Measurements from ENCODE around the gene ELP6. TPM values are rescaled to one million over a fixed set of nuclear protein-coding genes. Genes with fewer than 3 reads are reported as not detected.
"Not testable (repeated sequence)": the region's sequence is repeated elsewhere in the genome, so short reads cannot be mapped to it uniquely, and the experiment has no call there.

ELP6 gene
- total and polyA plus RNA-seq, 2 experiments from 2014 or later: 33.7 to 41.6 TPM

DNA sequence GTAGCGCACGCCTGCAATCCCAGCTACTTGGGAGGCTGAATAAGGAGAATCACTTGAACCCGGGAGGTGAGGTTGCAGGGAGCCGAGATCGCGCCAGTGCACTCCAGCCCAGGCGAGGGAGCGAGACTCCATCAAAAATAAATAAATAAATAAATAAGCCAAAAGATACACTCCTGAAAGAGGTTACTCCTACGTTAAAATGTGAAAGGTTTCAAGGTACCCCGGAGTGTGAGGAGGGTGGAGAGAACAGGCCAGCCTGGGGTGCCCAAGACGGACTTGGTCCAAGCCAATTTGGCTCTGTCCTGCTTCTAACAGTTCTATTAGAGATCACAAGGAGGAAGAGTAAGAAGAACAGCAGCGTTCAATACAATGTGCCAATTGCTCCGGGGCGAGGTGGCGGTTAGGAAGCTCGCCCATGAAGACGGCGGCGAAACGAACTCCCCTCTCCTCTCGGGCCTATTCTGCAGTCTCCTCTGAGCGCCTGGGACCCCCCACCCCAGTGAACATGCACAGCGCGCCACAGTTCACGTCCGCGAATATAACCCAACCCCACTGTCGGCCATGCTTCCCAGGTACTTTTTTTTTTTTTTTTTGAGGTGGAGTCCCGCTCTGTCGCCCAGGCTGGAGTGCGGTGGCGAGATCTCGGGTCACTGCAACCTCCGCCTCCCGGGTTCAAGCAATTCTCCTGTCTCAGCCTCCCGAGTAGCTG is 942 bp downstream of the ELP6 start:
- TF ChIP-seq NANOG (IDR thresholded peaks at IDR 0.05; ENCODE audit: borderline replicate concordance): no peak
- TF ChIP-seq ZNF114 (CRISPR knock-in tag; IDR thresholded peaks at IDR 0.05): no peak
- TF ChIP-seq, protein P1, sequence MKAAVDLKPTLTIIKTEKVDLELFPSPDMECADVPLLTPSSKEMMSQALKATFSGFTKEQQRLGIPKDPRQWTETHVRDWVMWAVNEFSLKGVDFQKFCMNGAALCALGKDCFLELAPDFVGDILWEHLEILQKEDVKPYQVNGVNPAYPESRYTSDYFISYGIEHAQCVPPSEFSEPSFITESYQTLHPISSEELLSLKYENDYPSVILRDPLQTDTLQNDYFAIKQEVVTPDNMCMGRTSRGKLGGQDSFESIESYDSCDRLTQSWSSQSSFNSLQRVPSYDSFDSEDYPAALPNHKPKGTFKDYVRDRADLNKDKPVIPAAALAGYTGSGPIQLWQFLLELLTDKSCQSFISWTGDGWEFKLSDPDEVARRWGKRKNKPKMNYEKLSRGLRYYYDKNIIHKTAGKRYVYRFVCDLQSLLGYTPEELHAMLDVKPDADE (IDR thresholded peaks at IDR 0.05): no peak
- TF ChIP-seq, protein P2, sequence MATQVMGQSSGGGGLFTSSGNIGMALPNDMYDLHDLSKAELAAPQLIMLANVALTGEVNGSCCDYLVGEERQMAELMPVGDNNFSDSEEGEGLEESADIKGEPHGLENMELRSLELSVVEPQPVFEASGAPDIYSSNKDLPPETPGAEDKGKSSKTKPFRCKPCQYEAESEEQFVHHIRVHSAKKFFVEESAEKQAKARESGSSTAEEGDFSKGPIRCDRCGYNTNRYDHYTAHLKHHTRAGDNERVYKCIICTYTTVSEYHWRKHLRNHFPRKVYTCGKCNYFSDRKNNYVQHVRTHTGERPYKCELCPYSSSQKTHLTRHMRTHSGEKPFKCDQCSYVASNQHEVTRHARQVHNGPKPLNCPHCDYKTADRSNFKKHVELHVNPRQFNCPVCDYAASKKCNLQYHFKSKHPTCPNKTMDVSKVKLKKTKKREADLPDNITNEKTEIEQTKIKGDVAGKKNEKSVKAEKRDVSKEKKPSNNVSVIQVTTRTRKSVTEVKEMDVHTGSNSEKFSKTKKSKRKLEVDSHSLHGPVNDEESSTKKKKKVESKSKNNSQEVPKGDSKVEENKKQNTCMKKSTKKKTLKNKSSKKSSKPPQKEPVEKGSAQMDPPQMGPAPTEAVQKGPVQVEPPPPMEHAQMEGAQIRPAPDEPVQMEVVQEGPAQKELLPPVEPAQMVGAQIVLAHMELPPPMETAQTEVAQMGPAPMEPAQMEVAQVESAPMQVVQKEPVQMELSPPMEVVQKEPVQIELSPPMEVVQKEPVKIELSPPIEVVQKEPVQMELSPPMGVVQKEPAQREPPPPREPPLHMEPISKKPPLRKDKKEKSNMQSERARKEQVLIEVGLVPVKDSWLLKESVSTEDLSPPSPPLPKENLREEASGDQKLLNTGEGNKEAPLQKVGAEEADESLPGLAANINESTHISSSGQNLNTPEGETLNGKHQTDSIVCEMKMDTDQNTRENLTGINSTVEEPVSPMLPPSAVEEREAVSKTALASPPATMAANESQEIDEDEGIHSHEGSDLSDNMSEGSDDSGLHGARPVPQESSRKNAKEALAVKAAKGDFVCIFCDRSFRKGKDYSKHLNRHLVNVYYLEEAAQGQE (IDR thresholded peaks at IDR 0.05; ENCODE audit: unreplicated experiment): no peak
- TF ChIP-seq, protein P3, sequence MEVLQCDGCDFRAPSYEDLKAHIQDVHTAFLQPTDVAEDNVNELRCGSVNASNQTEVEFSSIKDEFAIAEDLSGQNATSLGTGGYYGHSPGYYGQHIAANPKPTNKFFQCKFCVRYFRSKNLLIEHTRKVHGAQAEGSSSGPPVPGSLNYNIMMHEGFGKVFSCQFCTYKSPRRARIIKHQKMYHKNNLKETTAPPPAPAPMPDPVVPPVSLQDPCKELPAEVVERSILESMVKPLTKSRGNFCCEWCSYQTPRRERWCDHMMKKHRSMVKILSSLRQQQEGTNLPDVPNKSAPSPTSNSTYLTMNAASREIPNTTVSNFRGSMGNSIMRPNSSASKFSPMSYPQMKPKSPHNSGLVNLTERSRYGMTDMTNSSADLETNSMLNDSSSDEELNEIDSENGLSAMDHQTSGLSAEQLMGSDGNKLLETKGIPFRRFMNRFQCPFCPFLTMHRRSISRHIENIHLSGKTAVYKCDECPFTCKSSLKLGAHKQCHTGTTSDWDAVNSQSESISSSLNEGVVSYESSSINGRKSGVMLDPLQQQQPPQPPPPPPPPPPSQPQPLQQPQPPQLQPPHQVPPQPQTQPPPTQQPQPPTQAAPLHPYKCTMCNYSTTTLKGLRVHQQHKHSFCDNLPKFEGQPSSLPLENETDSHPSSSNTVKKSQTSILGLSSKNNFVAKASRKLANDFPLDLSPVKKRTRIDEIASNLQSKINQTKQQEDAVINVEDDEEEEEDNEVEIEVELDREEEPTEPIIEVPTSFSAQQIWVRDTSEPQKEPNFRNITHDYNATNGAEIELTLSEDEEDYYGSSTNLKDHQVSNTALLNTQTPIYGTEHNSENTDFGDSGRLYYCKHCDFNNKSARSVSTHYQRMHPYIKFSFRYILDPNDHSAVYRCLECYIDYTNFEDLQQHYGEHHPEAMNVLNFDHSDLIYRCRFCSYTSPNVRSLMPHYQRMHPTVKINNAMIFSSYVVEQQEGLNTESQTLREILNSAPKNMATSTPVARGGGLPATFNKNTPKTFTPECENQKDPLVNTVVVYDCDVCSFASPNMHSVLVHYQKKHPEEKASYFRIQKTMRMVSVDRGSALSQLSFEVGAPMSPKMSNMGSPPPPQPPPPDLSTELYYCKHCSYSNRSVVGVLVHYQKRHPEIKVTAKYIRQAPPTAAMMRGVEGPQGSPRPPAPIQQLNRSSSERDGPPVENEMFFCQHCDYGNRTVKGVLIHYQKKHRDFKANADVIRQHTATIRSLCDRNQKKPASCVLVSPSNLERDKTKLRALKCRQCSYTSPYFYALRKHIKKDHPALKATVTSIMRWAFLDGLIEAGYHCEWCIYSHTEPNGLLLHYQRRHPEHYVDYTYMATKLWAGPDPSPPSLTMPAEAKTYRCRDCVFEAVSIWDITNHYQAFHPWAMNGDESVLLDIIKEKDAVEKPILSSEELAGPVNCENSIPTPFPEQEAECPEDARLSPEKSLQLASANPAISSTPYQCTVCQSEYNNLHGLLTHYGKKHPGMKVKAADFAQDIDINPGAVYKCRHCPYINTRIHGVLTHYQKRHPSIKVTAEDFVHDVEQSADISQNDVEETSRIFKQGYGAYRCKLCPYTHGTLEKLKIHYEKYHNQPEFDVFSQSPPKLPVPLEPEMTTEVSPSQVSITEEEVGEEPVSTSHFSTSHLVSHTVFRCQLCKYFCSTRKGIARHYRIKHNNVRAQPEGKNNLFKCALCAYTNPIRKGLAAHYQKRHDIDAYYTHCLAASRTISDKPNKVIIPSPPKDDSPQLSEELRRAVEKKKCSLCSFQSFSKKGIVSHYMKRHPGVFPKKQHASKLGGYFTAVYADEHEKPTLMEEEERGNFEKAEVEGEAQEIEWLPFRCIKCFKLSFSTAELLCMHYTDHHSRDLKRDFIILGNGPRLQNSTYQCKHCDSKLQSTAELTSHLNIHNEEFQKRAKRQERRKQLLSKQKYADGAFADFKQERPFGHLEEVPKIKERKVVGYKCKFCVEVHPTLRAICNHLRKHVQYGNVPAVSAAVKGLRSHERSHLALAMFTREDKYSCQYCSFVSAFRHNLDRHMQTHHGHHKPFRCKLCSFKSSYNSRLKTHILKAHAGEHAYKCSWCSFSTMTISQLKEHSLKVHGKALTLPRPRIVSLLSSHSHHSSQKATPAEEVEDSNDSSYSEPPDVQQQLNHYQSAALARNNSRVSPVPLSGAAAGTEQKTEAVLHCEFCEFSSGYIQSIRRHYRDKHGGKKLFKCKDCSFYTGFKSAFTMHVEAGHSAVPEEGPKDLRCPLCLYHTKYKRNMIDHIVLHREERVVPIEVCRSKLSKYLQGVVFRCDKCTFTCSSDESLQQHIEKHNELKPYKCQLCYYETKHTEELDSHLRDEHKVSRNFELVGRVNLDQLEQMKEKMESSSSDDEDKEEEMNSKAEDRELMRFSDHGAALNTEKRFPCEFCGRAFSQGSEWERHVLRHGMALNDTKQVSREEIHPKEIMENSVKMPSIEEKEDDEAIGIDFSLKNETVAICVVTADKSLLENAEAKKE (CRISPR knock-in tag; IDR thresholded peaks at IDR 0.05): no peak
- Histone ChIP-seq H3K4me2 (peak overlapping the region; percentile 90), H4K20me1 (replicated peaks; ENCODE audit: insufficient read depth) (no peaks in the 10 kb centered on the region), H3K27ac (ENCODE audit: low read depth) (peak overlapping the region; percentile 86), H3K36me3 (ENCODE audit: insufficient read depth) (peaks cover 7% of the 10 kb centered on the region; the same call in 1 of the 2 replicates), H3K27me3 (ENCODE audit: insufficient read depth) (no peaks in the 10 kb centered on the region), H3K4me1 (ENCODE audit: insufficient read depth) (peaks cover 17% of the 10 kb centered on the region), H3K9me2 (ENCODE audit: insufficient read depth) (no peaks in the 10 kb centered on the region), H3K4me3 (peak overlapping the region; percentile 59), H2AFZ (peak overlapping the region; percentile 52; the same call in 1 of the 2 replicates), H3K79me2 (replicated peaks; ENCODE audit: insufficient read depth) (peaks cover 31% of the 10 kb centered on the region), H3F3A (replicated peaks; ENCODE audit: low read depth) (peaks cover 12% of the 10 kb centered on the region; the same call in 1 of the 2 replicates)
- Mint-ChIP-seq H3K9me3 (no peaks in the 10 kb centered on the region; the same call in 1 of the 3 replicates), H3K4me3 (peak overlapping the region; percentile 99), H3K36me3 (ENCODE audit: low read depth) (peaks cover 40% of the 10 kb centered on the region), H3K27me3 (ENCODE audit: insufficient read depth, low read depth, poor library complexity) (peaks cover 19% of the 10 kb centered on the region), H3K4me1 (peaks cover 13% of the 10 kb centered on the region), H3K27ac (peak overlapping the region; percentile 98)
- ATAC-seq (peak; percentile 16), DNase-seq (ENCODE audit: low spot score) (peak; percentile 45)

DNA sequence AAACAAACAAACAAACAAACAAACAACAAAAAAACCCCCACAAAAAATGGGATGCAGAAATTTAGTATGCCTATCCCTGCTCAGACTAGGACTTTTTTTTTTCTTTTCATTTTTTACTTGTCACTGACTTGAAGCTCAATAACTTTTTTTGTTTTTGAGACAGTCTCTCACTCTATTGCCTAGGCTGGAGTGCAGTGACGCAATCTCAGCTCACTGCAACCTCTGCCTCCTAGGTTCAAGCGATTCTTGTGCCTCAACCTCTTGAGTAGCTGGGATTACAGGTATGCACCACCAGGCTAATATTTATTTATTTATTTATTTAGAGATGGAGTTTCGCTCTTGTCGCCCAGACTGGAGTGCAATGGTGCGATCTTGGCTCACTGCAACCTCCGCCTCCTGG is 8.2 kb downstream of the ELP6 start:
- H3K4me1 Mint-ChIP-seq: peaks cover 20% of the 10 kb centered on the region
- not testable (repeated sequence) for H3K4me3 Mint-ChIP-seq; H3F3A ChIP-seq (replicated peaks; ENCODE audit: low read depth); H3K4me2 ChIP-seq; ATAC-seq; H3K9me2 ChIP-seq (ENCODE audit: insufficient read depth); H2AFZ ChIP-seq; H4K20me1 ChIP-seq (replicated peaks; ENCODE audit: insufficient read depth); H3K27ac Mint-ChIP-seq; H3K27me3 ChIP-seq (ENCODE audit: insufficient read depth); DNase-seq (ENCODE audit: low spot score); H3K4me3 ChIP-seq; H3K27me3 Mint-ChIP-seq (ENCODE audit: insufficient read depth, low read depth, poor library complexity); H3K9me3 Mint-ChIP-seq
- H3K36me3 Mint-ChIP-seq (ENCODE audit: low read depth): peaks cover 75% of the 10 kb centered on the region
- peaks cover 19% of the 10 kb centered on the region for H3K4me1 ChIP-seq (ENCODE audit: insufficient read depth)
- peaks cover 34% of the 10 kb centered on the region for H3K36me3 ChIP-seq (ENCODE audit: insufficient read depth)
- H3K27ac ChIP-seq (ENCODE audit: low read depth): peak overlapping the region; percentile 81
- peaks cover 13% of the 10 kb centered on the region; the same call in 1 of the 2 replicates for H3K79me2 ChIP-seq (replicated peaks; ENCODE audit: insufficient read depth)

All from GM23338 (cell line).